HG03521 (cell line): ENCODE measurements around the gene SLC4A7.
"Not testable (repeated sequence)": the region's sequence is repeated elsewhere in the genome, so short reads cannot be mapped to it uniquely, and the experiment has no call there.

ENCODE experiments used
- ATAC-seq: cut with Tn5 transposase; IDR thresholded peaks from one replicate; pipeline ENCODE4 v1.9.1; 2021; ENCODE audit warnings: mild to moderate bottlenecking, moderate library complexity; ENCODE audit not compliant: unreplicated experiment

Gene SLC4A7

DNA sequence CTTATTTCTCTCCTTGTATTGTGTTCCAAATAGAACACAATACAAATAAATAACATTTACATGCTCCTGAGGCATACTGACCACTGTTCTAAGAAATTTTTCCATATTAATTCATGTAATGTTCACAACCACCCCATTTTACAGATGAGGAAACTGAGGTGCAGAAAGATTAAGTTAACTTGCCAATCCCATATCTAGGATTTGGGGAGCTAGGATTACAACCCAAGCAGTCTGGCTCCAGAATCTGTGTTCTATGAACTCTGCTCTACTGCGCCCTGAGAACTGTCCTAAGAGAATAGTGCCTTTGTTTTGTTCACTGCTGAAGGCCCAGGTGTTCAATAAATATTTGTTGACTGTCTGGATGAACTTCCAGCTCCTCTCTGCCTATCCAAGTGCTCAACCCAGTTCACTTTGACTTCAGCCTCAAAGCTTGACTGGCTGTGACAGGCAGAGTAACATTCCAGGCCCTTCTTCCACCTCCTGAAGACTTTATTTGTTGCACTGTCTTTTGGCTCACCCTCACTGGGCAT is 118.1 kb downstream of the SLC4A7 start:
- no peak for ATAC-seq

GRCh38 chr3:27360113-27361078 is 123.8 kb downstream of the SLC4A7 start:
- ATAC-seq, result peak; percentile 29

- ATAC-seq, result no peak
Observed at GRCh38 chr3:27358372-27358771, 125.8 kb downstream of the SLC4A7 start.

DNA sequence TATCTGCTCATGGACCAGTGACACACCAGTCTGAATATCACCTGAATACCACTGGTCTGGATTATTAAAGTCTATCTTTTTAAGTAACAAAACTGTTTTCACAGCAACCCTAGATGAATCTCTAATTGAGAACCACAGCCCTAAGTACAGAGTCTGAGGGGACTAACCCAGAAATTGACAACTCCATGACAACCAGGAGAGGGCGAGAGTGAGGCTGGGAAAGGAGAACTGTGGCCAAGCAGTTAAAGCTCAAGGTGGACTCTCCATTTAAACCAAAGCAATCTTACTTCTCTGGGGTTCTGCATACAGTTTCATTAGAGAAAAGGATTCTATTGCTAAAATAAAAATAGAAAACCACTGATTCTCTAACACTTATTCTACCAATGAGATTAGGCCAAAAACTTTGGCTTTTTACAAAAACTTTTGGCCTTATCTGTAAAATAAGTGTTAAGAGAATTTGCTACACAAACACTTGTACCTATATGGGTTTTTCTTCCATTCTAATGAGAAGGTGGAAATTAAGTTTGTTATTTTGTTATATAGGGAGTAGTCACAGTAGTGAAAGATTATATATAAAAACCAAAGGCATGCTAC is 126.4 kb downstream of the SLC4A7 start:
- peak; percentile 95 for ATAC-seq

DNA sequence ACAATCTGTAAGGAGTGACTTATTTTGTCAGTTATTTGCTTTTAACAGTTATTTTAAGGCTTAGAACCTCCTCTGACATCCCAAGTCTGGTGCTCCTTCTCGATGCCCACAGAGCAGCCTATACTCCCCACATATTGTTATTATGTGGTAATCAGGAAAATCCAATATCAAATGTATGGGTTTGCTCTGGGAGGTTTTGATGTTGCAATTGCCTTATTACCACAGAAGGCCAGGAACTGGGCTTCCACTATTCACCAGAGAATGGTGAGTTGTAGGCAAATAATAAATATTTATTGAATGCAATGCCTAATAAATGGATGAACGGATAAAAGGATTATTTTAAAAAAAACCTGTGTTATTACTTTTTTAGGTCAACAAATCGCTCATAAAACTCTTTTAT is 127.2 kb downstream of the SLC4A7 start:
- ATAC-seq, result no peak

- ATAC-seq, result no peak
Observed at GRCh38 chr3:27354588-27355203, 129.5 kb downstream of the SLC4A7 start.

DNA sequence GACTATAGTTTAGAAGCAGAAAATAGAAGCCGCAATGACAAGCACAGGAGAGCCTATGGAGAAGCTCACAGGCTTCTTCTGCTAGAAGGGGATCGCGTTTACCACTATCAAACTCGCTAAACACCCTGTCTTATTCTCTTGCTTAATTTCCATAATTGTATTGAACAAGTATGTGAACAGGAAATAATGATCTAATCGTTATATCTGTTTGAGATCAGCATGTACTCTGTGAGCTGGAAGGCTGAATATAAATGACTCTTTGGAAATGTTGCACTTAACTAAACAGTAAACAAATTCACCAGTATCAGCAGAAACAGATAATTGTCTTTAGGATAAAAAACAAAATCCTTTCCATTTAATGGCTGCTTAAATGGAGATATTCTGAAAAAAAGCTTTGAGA is 130.0 kb downstream of the SLC4A7 start:
- ATAC-seq, result no peak

- no peak for ATAC-seq
Observed at GRCh38 chr3:27353221-27353620, 131.0 kb downstream of the SLC4A7 start.

DNA sequence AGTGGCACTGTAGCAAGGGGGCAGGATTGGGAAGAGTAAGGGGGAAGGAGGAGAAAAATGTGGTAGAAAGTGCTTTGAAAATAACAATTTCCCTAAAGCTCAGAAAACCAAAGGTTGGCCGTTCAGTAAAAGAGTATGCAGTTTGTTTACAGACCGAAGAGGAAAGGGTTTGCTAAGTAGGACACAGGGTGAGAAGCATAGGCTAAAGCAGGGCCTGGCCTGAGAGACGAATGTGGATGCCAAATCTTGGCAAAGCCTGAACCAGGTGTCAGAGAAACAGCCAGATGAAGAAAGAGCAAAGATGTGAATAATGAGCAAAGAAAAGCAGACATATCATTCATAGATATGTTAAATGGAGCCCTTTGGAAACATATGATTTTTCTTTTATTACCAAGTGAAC is 132.1 kb downstream of the SLC4A7 start:
- ATAC-seq, result no peak

GRCh38 chr3:27349832-27350231 is 134.4 kb downstream of the SLC4A7 start:
- peak; percentile 45 for ATAC-seq

GRCh38 chr3:27345959-27346865 is 138.0 kb downstream of the SLC4A7 start:
- ATAC-seq, result no peak

GRCh38 chr3:27345493-27345892 is 138.7 kb downstream of the SLC4A7 start:
- no peak for ATAC-seq

DNA sequence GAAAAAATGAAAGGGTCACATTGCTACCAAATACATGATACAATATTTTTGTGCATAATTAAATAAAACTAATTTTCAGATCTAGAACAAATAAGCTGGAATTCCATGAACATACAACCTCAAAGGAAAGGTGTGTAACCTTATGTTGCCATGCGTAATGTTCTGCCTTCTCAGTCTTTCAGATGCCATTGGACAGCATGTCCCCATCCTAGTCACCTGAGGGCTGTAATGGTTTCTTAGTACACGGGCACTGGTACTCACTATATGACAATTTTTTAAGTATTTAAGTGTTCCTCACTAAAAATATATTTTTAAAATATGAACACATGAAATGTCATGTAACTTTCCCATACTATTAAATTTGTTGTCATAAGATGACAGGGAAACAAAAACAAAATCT is 139.1 kb downstream of the SLC4A7 start:
- ATAC-seq, result no peak

- ATAC-seq, result no peak
Observed at GRCh38 chr3:27344192-27344591, 140.0 kb downstream of the SLC4A7 start.

- ATAC-seq, result no peak
Observed at GRCh38 chr3:27342267-27342666, 141.9 kb downstream of the SLC4A7 start.

DNA sequence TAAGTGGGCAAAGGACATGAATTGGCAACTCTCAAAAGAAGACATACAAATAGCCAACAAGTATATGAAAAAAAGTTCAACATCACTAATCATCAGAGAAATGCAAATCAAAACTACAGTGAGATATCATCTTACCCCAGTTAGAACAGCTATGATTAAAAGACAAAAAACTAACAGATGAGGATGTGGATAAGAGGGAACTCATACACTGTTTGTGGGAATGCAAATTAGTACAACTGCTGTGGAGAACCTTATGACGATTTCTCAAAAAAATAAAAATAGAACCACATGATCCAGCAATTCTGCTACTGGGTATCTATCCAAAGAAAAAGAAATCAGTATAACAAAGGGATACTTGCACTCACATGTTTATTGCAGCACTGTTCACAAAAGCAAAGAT is 143.7 kb downstream of the SLC4A7 start:
- peak; percentile 78 for ATAC-seq

DNA sequence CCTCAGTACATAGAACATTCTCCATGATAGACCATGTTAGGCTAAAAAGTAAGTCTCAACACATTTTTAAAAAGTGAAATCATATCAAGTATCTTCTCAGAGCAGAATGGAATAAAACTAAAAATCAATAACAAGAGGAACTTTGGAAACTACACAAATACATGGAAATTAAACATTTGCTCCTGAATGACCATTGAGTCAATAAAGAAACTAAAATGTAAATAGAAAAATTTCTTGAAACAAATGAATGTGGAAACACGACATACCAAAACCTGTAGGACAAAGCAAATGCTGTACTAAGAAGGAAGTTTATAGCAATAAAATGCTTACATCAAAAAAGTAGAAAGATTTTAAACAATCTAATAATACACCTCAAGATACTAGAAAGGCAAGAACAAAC is 148.6 kb downstream of the SLC4A7 start:
- ATAC-seq, result no peak

DNA sequence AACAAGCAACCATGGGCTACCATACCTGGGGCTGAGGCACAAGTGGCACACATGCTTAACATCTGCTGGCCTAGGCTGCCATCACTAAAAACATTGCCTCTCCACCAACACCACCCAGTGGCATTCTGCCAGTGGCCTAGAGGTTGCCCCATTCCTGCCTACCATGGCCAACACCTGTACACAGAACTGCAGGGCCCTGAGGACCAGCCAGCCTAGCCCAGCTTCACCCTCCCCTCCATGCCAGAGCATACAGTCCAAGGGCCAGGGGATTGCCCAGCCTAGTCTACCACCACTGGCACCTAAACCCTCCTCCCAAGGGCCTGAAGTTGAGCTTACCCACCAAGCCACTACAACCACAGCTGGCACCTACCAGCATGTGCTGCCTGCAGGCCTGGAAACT is 150.3 kb downstream of the SLC4A7 start:
- ATAC-seq, result no peak

- ATAC-seq, result not testable (repeated sequence)
Observed at GRCh38 chr3:27328982-27329762, 155.0 kb downstream of the SLC4A7 start.
